K562 (cell line): ENCODE measurements around the gene SFN. TPM values are rescaled to one million over a fixed set of nuclear protein-coding genes. Genes with fewer than 3 reads are reported as not detected.

ENCODE experiments used
- ARID3A ChIP-seq: IDR thresholded peaks from 2 replicates; pipeline ENCODE4 v1.6.1; 2012; ENCODE audit warnings: low read depth, low read length, improper control_type of control experiment, borderline replicate concordance
- BCL6 ChIP-seq: fragments of 250-450 bp; sonication (Bioruptor Pico); IDR thresholded peaks from 2 replicates; pipeline ENCODE4 v1.4.0; 2020
- CEBPG ChIP-seq, 3 experiments: fragments of 200-800 bp in 1 of 3; sonication (Bioruptor generic) in 1 of 3; sonication (generic) in 1 of 3; formaldehyde crosslinking in 1 of 3; IDR thresholded peaks in 2 of 3; conservative IDR thresholded peaks in 1 of 3; 2 replicates each; pipeline versions ENCODE4 v1.6.1 to v1.8.0; 2016 to 2022; ENCODE audit warnings: missing compliant biosample characterization in 2 of 3, missing genetic modification characterization in 2 of 3, mild to moderate bottlenecking in 1 of 3, missing genetic modification reagents in 1 of 3
- ELK1 ChIP-seq: sonication (generic); formaldehyde crosslinking; IDR thresholded peaks from 2 replicates; pipeline ENCODE4 v1.8.1; 2022; ENCODE audit warnings: missing genetic modification reagents
- ID3 ChIP-seq, 2 experiments: fragments of 250-450 bp in 1 of 2; fragments of 450-650 bp in 1 of 2; sonication (Bioruptor Pico) in 1 of 2; IDR thresholded peaks; 2 replicates each; pipeline versions ENCODE4 v1.6.1 to v1.8.0; 2016 to 2021; ENCODE audit warnings: mild to moderate bottlenecking in 2 of 2, moderate library complexity in 2 of 2, missing compliant biosample characterization in 1 of 2, missing genetic modification characterization in 1 of 2
- MYC ChIP-seq, 2 experiments: fragments of 250-450 bp in 1 of 2; sonication (Bioruptor Pico) in 1 of 2; IDR thresholded peaks; 2 replicates each; pipeline versions ENCODE4 v1.5.1 to v1.6.1; 2012 to 2021; ENCODE audit warnings: low read depth in 2 of 2, borderline replicate concordance in 1 of 2, improper control_type of control experiment in 1 of 2, low read length in 1 of 2, mild to moderate bottlenecking in 1 of 2, moderate library complexity in 1 of 2
- PML ChIP-seq: IDR thresholded peaks from 2 replicates; pipeline ENCODE4 v1.6.1; 2012; ENCODE audit warnings: low read length, inconsistent platforms
- SAFB ChIP-seq: fragments of 200-400 bp; formaldehyde crosslinking; IDR thresholded peaks from 2 replicates; pipeline ENCODE4 v1.6.1; 2017; ENCODE audit warnings: low read depth, low read length, borderline replicate concordance
- SAP30 ChIP-seq: fragments of 200-600 bp; sonication (generic); IDR thresholded peaks from 2 replicates; pipeline ENCODE4 v1.6.1; 2012; ENCODE audit warnings: borderline replicate concordance, low read depth, mild to moderate bottlenecking, moderate library complexity, low read length, control low read depth, inconsistent platforms; ENCODE audit not compliant: insufficient read depth, poor library complexity, severe bottlenecking
- TSHZ1 ChIP-seq: fragments of 250-450 bp; sonication (Bioruptor Pico); IDR thresholded peaks from 2 replicates; pipeline ENCODE4 v1.4.0; 2020; ENCODE audit warnings: mild to moderate bottlenecking, moderate library complexity
- XRCC3 ChIP-seq: fragments of 450-650 bp; IDR thresholded peaks from 2 replicates; pipeline ENCODE4 v1.6.1; 2017; ENCODE audit warnings: mild to moderate bottlenecking, moderate library complexity
- XRCC5 ChIP-seq: fragments of 200-400 bp; formaldehyde crosslinking; IDR thresholded peaks from 2 replicates; pipeline ENCODE4 v1.6.1; 2017; ENCODE audit warnings: low read depth, mild to moderate bottlenecking, low read length
- ZBTB49 ChIP-seq: sonication (generic); formaldehyde crosslinking; IDR thresholded peaks from 2 replicates; pipeline ENCODE4 v1.8.0; 2022; ENCODE audit warnings: missing genetic modification reagents, mild to moderate bottlenecking, borderline replicate concordance
- ZNF133 ChIP-seq: fragments of 250-450 bp; sonication (Bioruptor Pico); IDR thresholded peaks from 2 replicates; pipeline ENCODE4 v1.4.0; 2020; ENCODE audit warnings: mild to moderate bottlenecking
- polyA plus RNA-seq, 8 experiments: library from polyadenylated mRNA; depleted of rRNA in 4 of 8; stranded (reverse) in 5 of 8; unstranded in 3 of 8; fragments of >200 nt; fragmentation: Nextera tagmentation in 2 of 8; fragmentation: Illumina TruSeq in 1 of 8; extraction: Ambion mirVana in 2 of 8; extraction: Trizol in 1 of 8; gene quantifications; 2 replicates each; pipeline versions ENCODE4 v1.2.1 to v1.2.3, GENCODE V29; 2011 to 2014; ENCODE audit warnings: inconsistent platforms in 1 of 8, missing spikeins in 1 of 8
- total RNA-seq, 7 experiments: library from RNA; depleted of rRNA in 6 of 7; stranded (reverse); fragments of >200 nt in 6 of 7; fragmentation: Illumina TruSeq in 2 of 7; extraction: Trizol in 2 of 7; gene quantifications; 2 replicates each; pipeline versions ENCODE4 v1.2.1 to v1.2.3, GENCODE V29; 2011 to 2021; ENCODE audit warnings: low replicate concordance in 1 of 7

The SFN gene
- total and polyA plus RNA-seq, 9 of the 15 experiments (the other 6 are each of a cell fraction or from before 2014, with no cell fraction given) = 0.10 to 3.8 (median 2.0) TPM

DNA sequence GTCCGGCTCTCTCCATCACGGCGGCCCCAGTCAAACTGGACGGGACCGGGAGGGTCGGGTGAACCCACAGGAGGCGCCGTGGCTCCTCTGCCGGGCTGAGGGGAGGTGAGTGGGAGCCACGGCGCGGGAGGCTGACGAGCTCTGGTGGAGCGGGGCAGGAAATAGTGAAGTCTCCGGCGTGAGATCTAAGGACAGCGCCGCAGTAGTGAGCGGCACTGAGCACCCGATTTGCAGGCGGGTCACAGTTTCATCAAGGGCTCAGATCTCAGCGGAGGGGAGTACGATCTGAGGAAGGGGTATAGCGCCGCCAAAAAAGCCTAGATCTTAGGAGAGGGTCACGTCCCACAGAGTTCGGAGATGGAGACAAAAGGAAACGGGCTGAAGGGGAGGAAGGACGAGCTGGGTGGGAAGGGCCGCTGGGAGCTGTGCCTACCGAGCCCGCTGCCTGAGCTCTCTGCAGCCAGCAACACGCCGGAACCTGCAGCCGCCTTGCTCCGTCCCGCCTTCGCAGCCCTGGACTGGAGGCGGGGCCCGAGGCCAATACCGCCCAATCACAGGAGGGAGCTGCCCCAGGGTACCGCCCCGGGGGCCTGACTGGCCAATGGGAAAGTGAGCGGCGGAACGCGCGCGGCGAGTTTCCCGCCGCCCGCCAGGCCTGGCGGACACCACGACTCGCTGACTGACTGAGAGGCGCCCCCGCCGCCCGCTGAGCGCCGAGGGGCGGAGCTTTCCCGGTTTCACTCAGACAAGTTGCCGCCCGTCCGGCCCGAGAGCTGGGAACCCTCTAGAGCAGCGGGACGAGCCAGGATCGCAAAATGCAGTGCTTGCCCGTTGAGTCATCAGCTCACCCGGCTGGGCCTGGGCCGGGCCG, 1.9 kb downstream of the SFN start (continued):
- TF ChIP-seq ARID3A (no peak), TSHZ1 (no peak), ZBTB49 (CRISPR knock-in tag) (no peak), SAFB (peak; percentile 21; the same call in 1 of the 2 replicates), MYC (IDR thresholded peaks at IDR 0.05; ENCODE audit: low read depth, low read length) (peak; percentile 83), MYC (CRISPR knock-in tag; IDR thresholded peaks at IDR 0.05; ENCODE audit: borderline replicate concordance, low read depth) (peak; percentile 57; the same call in 1 of the 2 replicates), BCL6 (CRISPR knock-in tag) (no peak), PML (peak; percentile 56; the same call in 1 of the 2 replicates), ID3 (CRISPR knock-in tag; IDR thresholded peaks at IDR 0.05) (no peak), ID3 (tag; IDR thresholded peaks at IDR 0.05) (no peak), XRCC3 (no peak), ZNF133 (no peak), ELK1 (CRISPR knock-in tag) (no peak), XRCC5 (no peak; the same call in 1 of the 2 replicates), SAP30 (peak; percentile 77), CEBPG (CRISPR knock-in tag; IDR thresholded peaks at IDR 0.05) (peak; percentile 59; the same call in 1 of the 2 replicates), CEBPG (tag; conservative IDR thresholded peaks at IDR 0.05 in 1 of 2, IDR thresholded peaks at IDR 0.05 in 1 of 2) (no peak)
